Amniotic epithelial cell (primary cell): Measurements from ENCODE around the gene TBX21.

Source experiments
- DNase-seq: peaks from one replicate; pipeline ENCODE4 v3.0.0-alpha.2; 2010; ENCODE audit warnings: low read depth

Gene TBX21

GRCh38 chr17:47697906-47698711, 34.9 kb upstream of the TBX21 start:
- DNase-seq: no peak

- peak; percentile 36 for DNase-seq
Observed at GRCh38 chr17:47698749-47699535, 34.1 kb upstream of the TBX21 start.

- DNase-seq: no peak
Observed at GRCh38 chr17:47699536-47699840, 33.5 kb upstream of the TBX21 start.

GRCh38 chr17:47700471-47701449, 32.3 kb upstream of the TBX21 start:
- no peak for DNase-seq

- DNase-seq: no peak
Observed at GRCh38 chr17:47701608-47702007, 31.4 kb upstream of the TBX21 start.

GRCh38 chr17:47702391-47702995, 30.5 kb upstream of the TBX21 start:
- DNase-seq: no peak

- no peak for DNase-seq
Observed at GRCh38 chr17:47703191-47703591, 29.8 kb upstream of the TBX21 start.

- DNase-seq: no peak
Observed at GRCh38 chr17:47703671-47704070, 29.4 kb upstream of the TBX21 start.

GRCh38 chr17:47704116-47704515, 28.9 kb upstream of the TBX21 start:
- no peak for DNase-seq

- DNase-seq: no peak
Observed at GRCh38 chr17:47704736-47705135, 28.3 kb upstream of the TBX21 start.

GRCh38 chr17:47705536-47706530, 27.2 kb upstream of the TBX21 start:
- DNase-seq: no peak

- DNase-seq: no peak
Observed at GRCh38 chr17:47707056-47707804, 25.8 kb upstream of the TBX21 start.

- DNase-seq: no peak
Observed at GRCh38 chr17:47707884-47708283, 25.2 kb upstream of the TBX21 start.

- DNase-seq: no peak
Observed at GRCh38 chr17:47708312-47708863, 24.6 kb upstream of the TBX21 start.

GRCh38 chr17:47708864-47709541, 24.0 kb upstream of the TBX21 start:
- peak; percentile 47 for DNase-seq

- no peak for DNase-seq
Observed at GRCh38 chr17:47709594-47709993, 23.4 kb upstream of the TBX21 start.

GRCh38 chr17:47711366-47712099, 21.5 kb upstream of the TBX21 start:
- no peak for DNase-seq

GRCh38 chr17:47712330-47713023, 20.6 kb upstream of the TBX21 start:
- DNase-seq: no peak
